H9 (cell line): ENCODE results near the gene PNMA6F. TPM values are rescaled to one million over a fixed set of nuclear protein-coding genes. Genes with fewer than 3 reads are reported as not detected.
"Not testable (repeated sequence)": the region's sequence is repeated elsewhere in the genome, so short reads cannot be mapped to it uniquely, and the experiment has no call there.

Source experiments
- DNase-seq: peaks from one replicate; pipeline ENCODE4 v3.0.0-alpha.2; 2017
- H2AFZ ChIP-seq: one replicate; pipeline ENCODE4 v1.6.1; 2013; ENCODE audit warnings: mild to moderate bottlenecking, low read length, control low read depth, moderate library complexity
- H2AK5ac ChIP-seq: 2 replicates; pipeline ENCODE4 v1.6.1; 2013; ENCODE audit warnings: low read length, control low read depth, mixed read lengths; ENCODE audit not compliant: insufficient read length
- H2BK120ac ChIP-seq: one replicate; pipeline ENCODE4 v1.6.1; 2013; ENCODE audit warnings: low read depth, mild to moderate bottlenecking, low read length, control low read depth, inconsistent platforms; ENCODE audit not compliant: poor library complexity, severe bottlenecking
- H2BK12ac ChIP-seq: 2 replicates; pipeline ENCODE4 v1.6.1; 2013; ENCODE audit warnings: low read length, control low read depth, mixed read lengths, low read depth; ENCODE audit not compliant: insufficient read length
- H2BK15ac ChIP-seq: 2 replicates; pipeline ENCODE4 v1.6.1; 2013; ENCODE audit warnings: low read depth, low read length, control low read depth
- H2BK20ac ChIP-seq: one replicate; pipeline ENCODE4 v1.6.1; 2013; ENCODE audit warnings: low read depth, mild to moderate bottlenecking, low read length, control low read depth, inconsistent platforms; ENCODE audit not compliant: poor library complexity, severe bottlenecking
- H2BK5ac ChIP-seq: 2 replicates; pipeline ENCODE4 v1.6.1; 2013; ENCODE audit warnings: low read length, control low read depth, mixed read lengths; ENCODE audit not compliant: insufficient read length
- H3K14ac ChIP-seq: 2 replicates; pipeline ENCODE4 v1.6.1; 2013; ENCODE audit warnings: low read length, control low read depth; ENCODE audit not compliant: insufficient read depth
- H3K18ac ChIP-seq: 2 replicates; pipeline ENCODE4 v1.6.1; 2013; ENCODE audit warnings: low read depth, mild to moderate bottlenecking, mixed read lengths, low read length, control low read depth; ENCODE audit not compliant: insufficient read length
- H3K23ac ChIP-seq: 2 replicates; pipeline ENCODE4 v1.6.1; 2013; ENCODE audit warnings: low read length, control low read depth, mixed read lengths, low read depth; ENCODE audit not compliant: insufficient read length
- H3K23me2 ChIP-seq: 2 replicates; pipeline ENCODE4 v1.6.1; 2013; ENCODE audit warnings: low read depth, mild to moderate bottlenecking, mixed read lengths, low read length, control low read depth; ENCODE audit not compliant: insufficient read length, poor library complexity, severe bottlenecking
- H3K27ac ChIP-seq: 2 replicates; pipeline ENCODE4 v1.5.1; 2013; ENCODE audit warnings: low read length, control low read depth, mixed read lengths, low read depth; ENCODE audit not compliant: insufficient read length
- H3K27me3 ChIP-seq: 2 replicates; pipeline ENCODE4 v1.6.1; 2013; ENCODE audit warnings: low read length, control low read depth, inconsistent platforms; ENCODE audit not compliant: insufficient read depth
- H3K4ac ChIP-seq: 2 replicates; pipeline ENCODE4 v1.6.1; 2013; ENCODE audit warnings: low read depth, mild to moderate bottlenecking, control low read depth, inconsistent platforms, low read length, moderate library complexity
- H3K4me1 ChIP-seq: 2 replicates; pipeline ENCODE4 v1.6.1; 2013; ENCODE audit warnings: low read length, control low read depth, inconsistent platforms; ENCODE audit not compliant: insufficient read depth
- H3K4me2 ChIP-seq: 2 replicates; pipeline ENCODE4 v1.6.1; 2013; ENCODE audit warnings: low read length, control low read depth, mixed read lengths; ENCODE audit not compliant: insufficient read length, insufficient read depth
- H3K56ac ChIP-seq: 2 replicates; pipeline ENCODE4 v1.6.1; 2013; ENCODE audit warnings: low read depth, mild to moderate bottlenecking, mixed read lengths, low read length, control low read depth; ENCODE audit not compliant: insufficient read length
- H3K79me1 ChIP-seq: 2 replicates; pipeline ENCODE4 v1.6.1; 2013; ENCODE audit warnings: low read depth, mild to moderate bottlenecking, moderate library complexity, low read length, control low read depth, inconsistent platforms; ENCODE audit not compliant: insufficient read depth, poor library complexity, severe bottlenecking
- H3K79me2 ChIP-seq: 2 replicates; pipeline ENCODE4 v1.6.1; 2013; ENCODE audit warnings: low read length, control low read depth, inconsistent platforms; ENCODE audit not compliant: insufficient read depth
- H3K9ac ChIP-seq: 2 replicates; pipeline ENCODE4 v1.6.1; 2013; ENCODE audit warnings: low read length, control low read depth, mixed read lengths; ENCODE audit not compliant: insufficient read length; ENCODE audit errors: extremely low read depth
- H3K9me3 ChIP-seq: one replicate; pipeline ENCODE4 v1.6.1; 2013; ENCODE audit warnings: low read depth, low read length, inconsistent platforms; ENCODE audit not compliant: control insufficient read depth
- H3T11ph ChIP-seq: one replicate; pipeline ENCODE4 v1.6.1; 2013; ENCODE audit warnings: mild to moderate bottlenecking, low read length, control low read depth, inconsistent platforms
- H4K20me1 ChIP-seq: one replicate; pipeline ENCODE4 v1.6.1; 2013; ENCODE audit not compliant: control insufficient read depth, insufficient read length, insufficient read depth
- H4K5ac ChIP-seq: 2 replicates; pipeline ENCODE4 v1.6.1; 2013; ENCODE audit warnings: low read depth, mild to moderate bottlenecking, mixed read lengths, low read length, control low read depth; ENCODE audit not compliant: insufficient read length
- H4K8ac ChIP-seq: replicated peaks from 2 replicates; pipeline ENCODE4 v1.6.1; 2013; ENCODE audit warnings: low read length, control low read depth, mixed read lengths, low read depth; ENCODE audit not compliant: insufficient read length
- H4K91ac ChIP-seq: 2 replicates; pipeline ENCODE4 v1.6.1; 2013; ENCODE audit warnings: low read depth, mild to moderate bottlenecking, moderate library complexity, mixed read lengths, low read length, control low read depth; ENCODE audit not compliant: insufficient read length
- H3K27ac Mint-ChIP-seq, 3 experiments: 2 replicates in 2 of 3; 3 replicates in 1 of 3; pipeline ENCODE4 v1.8.0; 2020 to 2021; ENCODE audit warnings: mixed read lengths in 3 of 3, mild to moderate bottlenecking in 1 of 3, moderate library complexity in 1 of 3
- H3K27me3 Mint-ChIP-seq: 2 replicates; pipeline ENCODE4 v1.8.0; 2021; ENCODE audit warnings: low read depth, mild to moderate bottlenecking, moderate library complexity, mixed read lengths
- H3K36me3 Mint-ChIP-seq, 3 experiments: 2 replicates in 2 of 3; 3 replicates in 1 of 3; pipeline ENCODE4 v1.8.0; 2020 to 2021; ENCODE audit warnings: low read depth in 3 of 3, mixed read lengths in 3 of 3; ENCODE audit not compliant: insufficient read depth in 1 of 3
- H3K4me1 Mint-ChIP-seq, 2 experiments: 2 replicates each; pipeline ENCODE4 v1.8.0; 2020; ENCODE audit warnings: mixed read lengths in 2 of 2
- H3K4me3 Mint-ChIP-seq, 2 experiments: 2 replicates in 1 of 2; 3 replicates in 1 of 2; pipeline ENCODE4 v1.8.0; 2020 to 2021; ENCODE audit warnings: mild to moderate bottlenecking in 2 of 2, mixed read lengths in 2 of 2, moderate library complexity in 1 of 2
- H3K9me3 Mint-ChIP-seq, 2 experiments: 2 replicates in 1 of 2; 3 replicates in 1 of 2; pipeline ENCODE4 v1.8.0; 2020; ENCODE audit warnings: mild to moderate bottlenecking in 2 of 2, mixed read lengths in 2 of 2, moderate library complexity in 1 of 2
- WGBS: extraction: QIAGEN DNeasy Blood & Tissue Kit; methylation state at CpG from one replicate; pipeline ENCODE4 v1.1.7; 2013; ENCODE audit warnings: missing lambda C conversion rate, low lambda C conversion rate, mixed read lengths; ENCODE audit not compliant: insufficient read length; ENCODE audit errors: extremely low coverage; 5-methylcytosine and 5-hydroxymethylcytosine counted together
- total RNA-seq: library from RNA; stranded (reverse); gene quantifications from 2 replicates; pipeline ENCODE4 v1.2.1, GENCODE V29; 2021

Gene PNMA6F
- total RNA-seq, 1 experiment from 2014 or later = not detected

GRCh38 chrX:153279304-153279703 lies 42.3 kb downstream of the PNMA6F start:
- not testable (repeated sequence) for H3K27me3 Mint-ChIP-seq, H2BK5ac ChIP-seq, H2BK15ac ChIP-seq, H3K27ac Mint-ChIP-seq, H3K23me2 ChIP-seq, H3K23ac ChIP-seq, H3T11ph ChIP-seq, H2AK5ac ChIP-seq, H3K18ac ChIP-seq, H3K36me3 Mint-ChIP-seq, H3K56ac ChIP-seq, DNase-seq, H3K27ac ChIP-seq, H3K79me2 ChIP-seq, H3K4ac ChIP-seq, H4K8ac ChIP-seq, H4K91ac ChIP-seq, H2BK12ac ChIP-seq, H3K79me1 ChIP-seq, H3K9ac ChIP-seq, H4K20me1 ChIP-seq, H3K4me2 ChIP-seq, H3K27me3 ChIP-seq, H3K4me1 ChIP-seq, H3K4me3 Mint-ChIP-seq, H2AFZ ChIP-seq, H2BK20ac ChIP-seq, H3K9me3 Mint-ChIP-seq, H2BK120ac ChIP-seq, H4K5ac ChIP-seq, H3K4me1 Mint-ChIP-seq, H3K14ac ChIP-seq, H3K9me3 ChIP-seq
- no CpG with 5 or more reads among the region's 8 CpGs for WGBS

GRCh38 chrX:153276049-153276448 lies 45.5 kb downstream of the PNMA6F start:
- not testable (repeated sequence) for H2BK5ac ChIP-seq, H3K4ac ChIP-seq, H4K5ac ChIP-seq, H2BK12ac ChIP-seq, H3K14ac ChIP-seq, H3K9ac ChIP-seq, H3K36me3 Mint-ChIP-seq, H3K27ac Mint-ChIP-seq, H2AK5ac ChIP-seq, H3K4me1 Mint-ChIP-seq, H4K8ac ChIP-seq, H2BK15ac ChIP-seq, H3K23ac ChIP-seq, H2BK20ac ChIP-seq, H2AFZ ChIP-seq, H3K27me3 ChIP-seq, H3K18ac ChIP-seq, H3K79me2 ChIP-seq, H3K4me2 ChIP-seq, H3T11ph ChIP-seq, H3K56ac ChIP-seq, DNase-seq, H3K23me2 ChIP-seq, H3K27me3 Mint-ChIP-seq, H3K4me1 ChIP-seq, H3K27ac ChIP-seq, H4K91ac ChIP-seq, H3K79me1 ChIP-seq, H4K20me1 ChIP-seq, H3K9me3 Mint-ChIP-seq, H2BK120ac ChIP-seq, H3K9me3 ChIP-seq, H3K4me3 Mint-ChIP-seq
- WGBS = no CpG with 5 or more reads among the region's 14 CpGs
